ENCODE results near the gene ACVR2A.

GRCh38 chr2:147977679-147978078, 132.8 kb downstream of the ACVR2A start:
- TF ChIP-seq POLR2A (IDR thresholded peaks at IDR 0.05) (no peak), CTCF (IDR thresholded peaks at IDR 0.05 in 8 of 11, conservative IDR thresholded peaks at IDR 0.05 in 3 of 11) (no peak)
